Stomach (tissue), 9 donors: ENCODE results near the gene NTM. TPM values are rescaled to one million over a fixed set of nuclear protein-coding genes. Genes with fewer than 3 reads are reported as not detected.

ENCODE experiments used
- DNase-seq, 2 donors: peaks; one replicate each; pipeline versions ENCODE4 v3.0.0 to v3.0.0-alpha.2; 2013 to 2019
- H3K27ac ChIP-seq, 5 donors: fragments of 200-600 bp in 4 of 5; sonication (generic) in 4 of 5; one replicate each; pipeline ENCODE4 v1.5.1; 2013 to 2019; ENCODE audit warnings: mild to moderate bottlenecking in 1 of 5, moderate library complexity in 1 of 5
- H3K27me3 ChIP-seq, 3 donors: fragments of 200-600 bp; sonication (generic); one replicate each; pipeline ENCODE4 v1.5.1; 2017 to 2019; ENCODE audit warnings: mixed run types in 1 of 3
- H3K36me3 ChIP-seq, 4 donors: fragments of 200-600 bp; sonication (generic); 1 replicate in 3 of 4; 2 replicates in 1 of 4; pipeline ENCODE4 v1.5.1; 2016 to 2019
- H3K4me1 ChIP-seq, 4 donors: fragments of 200-600 bp; sonication (generic); one replicate each; pipeline ENCODE4 v1.5.1; 2016 to 2019
- H3K4me3 ChIP-seq, 4 donors: fragments of 200-600 bp; sonication (generic) in 3 of 4; one replicate each; pipeline ENCODE4 v1.5.1; 2016 to 2019; ENCODE audit warnings: mild to moderate bottlenecking in 1 of 4
- H3K9me3 ChIP-seq, 4 donors: fragments of 200-600 bp; sonication (generic); one replicate each; pipeline ENCODE4 v1.5.1; 2016 to 2019
- CTCF ChIP-seq, 7 experiments: fragments of 450-650 bp in 4 of 7; fragments of 200-600 bp in 3 of 7; sonication (generic) in 3 of 7; IDR thresholded peaks; one replicate each; pipeline ENCODE4 v1.5.1; 2016 to 2019; ENCODE audit warnings: antibody characterized with exemption in 7 of 7, control low read depth in 2 of 7, mild to moderate bottlenecking in 1 of 7
- EP300 ChIP-seq: sonication (generic); formaldehyde crosslinking; IDR thresholded peaks from one replicate; pipeline ENCODE4 v1.6.1; 2017; ENCODE audit warnings: antibody characterized with exemption
- POLR2A ChIP-seq, 4 donors: fragments of 450-650 bp; IDR thresholded peaks; one replicate each; pipeline ENCODE4 v1.6.1; 2016; ENCODE audit warnings: antibody characterized with exemption in 4 of 4, control low read depth in 2 of 4, mild to moderate bottlenecking in 1 of 4, moderate library complexity in 1 of 4
- POLR2AphosphoS5 ChIP-seq, 3 donors: sonication (generic); formaldehyde crosslinking; IDR thresholded peaks; one replicate each; pipeline ENCODE4 v1.6.1; 2016; ENCODE audit warnings: antibody characterized with exemption in 3 of 3
- WGBS, 5 donors: extraction: QIAGEN DNeasy Blood & Tissue Kit in 3 of 5; methylation state at CpG; one replicate each; pipeline versions ENCODE4 v1.1.5 to v1.1.7; 2013 to 2018; 5-methylcytosine and 5-hydroxymethylcytosine counted together
- intact Hi-C: fragments of 100-400 bp; cut with DNase I; formaldehyde crosslinking; loops from one replicate; pipeline ENCODE4 v1.15.1; 2023; ENCODE audit warnings: low total_unique reads
- polyA plus RNA-seq, 3 donors: library from polyadenylated mRNA; stranded (reverse); fragments of 200-250 nt; gene quantifications; one replicate each; pipeline ENCODE4 v1.2.3, GENCODE V29; 2013
- total RNA-seq, 5 donors: library from RNA; depleted of rRNA; stranded (reverse); fragments of >200 nt; gene quantifications; one replicate each; pipeline versions ENCODE4 v1.1.0 to v1.2.3, GENCODE V29; 2014 to 2016
- donor health status: healthy with polysubstance abuse.
- donor health status: Bipolar disorder and iron deficiency.
- donor health status: healthy.

The NTM gene
- total and polyA plus RNA-seq, 8 donors, result 0.50 to 8.4 (median 1.3) TPM; not detected in 3

GRCh38 chr11:131796541-131796940, 426.1 kb downstream of the NTM start:
- H3K4me3 ChIP-seq, result no peak overlapping the region
- intact Hi-C loops, result no loop called here
- no peak for DNase-seq
- peaks cover 0 to 5% (median 0%) of the 10 kb centered on the region in 3 donors for H3K27me3 ChIP-seq
- H3K36me3 ChIP-seq, result no peaks in the 10 kb centered on the region
- H3K27ac ChIP-seq, result no peak overlapping the region
- TF ChIP-seq POLR2A (IDR thresholded peaks at IDR 0.05) (no peak), EP300 (no peak), POLR2AphosphoS5 (IDR thresholded peaks at IDR 0.05) (no peak), CTCF (IDR thresholded peaks at IDR 0.05) (no peak)
- H3K4me1 ChIP-seq, result no peaks in the 10 kb centered on the region
- WGBS, 5 donors, result 68 to 78% (median 76%) methylated on average over 5 of the region's 5 CpGs
- H3K9me3 ChIP-seq, result no peaks in the 10 kb centered on the region

GRCh38 chr11:131800452-131800851, 430.0 kb downstream of the NTM start:
- TF ChIP-seq POLR2AphosphoS5 (IDR thresholded peaks at IDR 0.05) (no peak), POLR2A (IDR thresholded peaks at IDR 0.05) (no peak), CTCF (IDR thresholded peaks at IDR 0.05) (no peak), EP300 (no peak)
- 68 to 86% (median 82%) methylated on average over 2 of the region's 2 CpGs for WGBS, 5 donors
- DNase-seq, result no peak
- intact Hi-C loops, result no loop called here
- Histone ChIP-seq H3K27me3 (peaks cover 0 to 8% (median 0%) of the 10 kb centered on the region in 3 donors), H3K4me3 (no peak overlapping the region), H3K9me3 (no peaks in the 10 kb centered on the region), H3K27ac (no peak overlapping the region), H3K36me3 (no peaks in the 10 kb centered on the region), H3K4me1 (no peaks in the 10 kb centered on the region)

- Histone ChIP-seq H3K27me3 (peaks cover 0 to 8% (median 0%) of the 10 kb centered on the region in 3 donors), H3K4me3 (no peak overlapping the region), H3K36me3 (no peaks in the 10 kb centered on the region), H3K9me3 (no peaks in the 10 kb centered on the region), H3K27ac (no peak overlapping the region), H3K4me1 (no peaks in the 10 kb centered on the region)
- TF ChIP-seq EP300 (no peak), POLR2A (IDR thresholded peaks at IDR 0.05) (no peak), CTCF (IDR thresholded peaks at IDR 0.05) (no peak), POLR2AphosphoS5 (IDR thresholded peaks at IDR 0.05) (no peak)
- intact Hi-C loops, result no loop called here
- WGBS, 5 donors, result 31 to 43% (median 40%) methylated on average over 9 of the region's 9 CpGs
- no peak for DNase-seq
Observed at GRCh38 chr11:131802440-131803115, 432.2 kb downstream of the NTM start.

GRCh38 chr11:131807876-131808275, 437.5 kb downstream of the NTM start:
- Histone ChIP-seq H3K27me3 (peaks cover 0 to 31% (median 0%) of the 10 kb centered on the region in 3 donors), H3K36me3 (no peaks in the 10 kb centered on the region), H3K9me3 (no peaks in the 10 kb centered on the region), H3K4me1 (no peaks in the 10 kb centered on the region), H3K4me3 (no peak overlapping the region), H3K27ac (no peak overlapping the region)
- WGBS, 5 donors, result 64 to 87% (median 74%) methylated on average over 2 of the region's 2 CpGs
- no peak for DNase-seq
- intact Hi-C loops, result no loop called here
- TF ChIP-seq POLR2AphosphoS5 (IDR thresholded peaks at IDR 0.05) (no peak), POLR2A (IDR thresholded peaks at IDR 0.05) (no peak), EP300 (no peak), CTCF (IDR thresholded peaks at IDR 0.05) (no peak)
